Vagina (tissue), 2 donors: Measurements from ENCODE around the gene DCANP1.

ENCODE experiments used
- CTCF ChIP-seq, 3 experiments: fragments of 450-650 bp in 2 of 3; fragments of 200-600 bp in 1 of 3; sonication (generic) in 1 of 3; IDR thresholded peaks; one replicate each; pipeline ENCODE4 v1.5.1; 2017 to 2019; ENCODE audit warnings: antibody characterized with exemption in 3 of 3, mild to moderate bottlenecking in 2 of 3, moderate library complexity in 2 of 3
- POLR2A ChIP-seq, 2 donors: fragments of 450-650 bp; IDR thresholded peaks; one replicate each; pipeline ENCODE4 v1.6.1; 2017; ENCODE audit warnings: antibody characterized with exemption in 2 of 2, mild to moderate bottlenecking in 2 of 2, moderate library complexity in 2 of 2

GRCh38 chr5:135460246-135461033 lies 13.3 kb upstream of the DCANP1 start:
- TF ChIP-seq CTCF (IDR thresholded peaks at IDR 0.05) (no peak), POLR2A (IDR thresholded peaks at IDR 0.05) (no peak)
